Esophagus squamous epithelium (tissue), 5 donors: ENCODE data around the gene ADGRV1. TPM values are rescaled to one million over a fixed set of nuclear protein-coding genes. Genes with fewer than 3 reads are reported as not detected.

Experiments used
- DNase-seq: peaks from one replicate; lab custom pipeline; 2025; lab: John Stamatoyannopoulos, UW
- H3K27ac ChIP-seq, 4 donors: fragments of 200-600 bp; sonication (generic); one replicate each; pipeline ENCODE4 v1.5.1; 2016 to 2019; ENCODE audit warnings: mild to moderate bottlenecking in 1 of 4
- H3K27me3 ChIP-seq, 4 donors: fragments of 200-600 bp; sonication (generic); 1 replicate in 3 of 4; 2 replicates in 1 of 4; pipeline versions ENCODE4 v1.5.1 to v1.6.0; 2017 to 2021; ENCODE audit warnings: antibody characterized with exemption in 1 of 4
- H3K36me3 ChIP-seq, 3 donors: fragments of 200-600 bp; sonication (generic); one replicate each; pipeline ENCODE4 v1.5.1; 2016 to 2019
- H3K4me1 ChIP-seq, 3 donors: fragments of 200-600 bp; sonication (generic); one replicate each; pipeline ENCODE4 v1.5.1; 2017 to 2019
- H3K4me3 ChIP-seq, 4 donors: fragments of 200-600 bp; sonication (generic); 1 replicate in 3 of 4; 2 replicates in 1 of 4; pipeline ENCODE4 v1.5.1; 2016 to 2019; ENCODE audit warnings: mild to moderate bottlenecking in 2 of 4, moderate library complexity in 1 of 4
- H3K9me3 ChIP-seq, 3 donors: fragments of 200-600 bp; sonication (generic); one replicate each; pipeline ENCODE4 v1.5.1; 2016 to 2019
- CTCF ChIP-seq, 6 experiments: fragments of 450-650 bp in 4 of 6; fragments of 200-600 bp in 2 of 6; sonication (generic) in 2 of 6; IDR thresholded peaks; one replicate each; pipeline ENCODE4 v1.5.1; 2016 to 2019; ENCODE audit warnings: antibody characterized with exemption in 6 of 6, mild to moderate bottlenecking in 4 of 6, moderate library complexity in 4 of 6
- POLR2A ChIP-seq, 4 donors: fragments of 450-650 bp; IDR thresholded peaks; one replicate each; pipeline ENCODE4 v1.6.1; 2017; ENCODE audit warnings: antibody characterized with exemption in 4 of 4, mild to moderate bottlenecking in 4 of 4, moderate library complexity in 3 of 4
- WGBS, 2 donors: methylation state at CpG; one replicate each; pipeline ENCODE4 v1.1.5; 2018; 5-methylcytosine and 5-hydroxymethylcytosine counted together
- intact Hi-C: fragments of 100-400 bp; cut with DNase I; formaldehyde crosslinking; loops from one replicate; pipeline ENCODE4 v1.15.0; 2022
- total RNA-seq, 4 donors: library from RNA; depleted of rRNA; stranded (reverse); fragments of >200 nt; gene quantifications; one replicate each; pipeline ENCODE4 v1.1.0, GENCODE V29; 2016
- donor health status: DM: yes; HTN: yes; CAD: no.

ADGRV1 gene
- total RNA-seq, 4 donors from 2014 or later: 1.9 to 14.1 (median 4.0) TPM

GRCh38 chr5:91180506-91180905, 621.9 kb downstream of the ADGRV1 start:
- WGBS, 2 donors: 58 to 63% methylated on average over 4 to 5 of the region's 5 CpGs
- TF ChIP-seq POLR2A (IDR thresholded peaks at IDR 0.05): no peak
- TF ChIP-seq CTCF (IDR thresholded peaks at IDR 0.05): no peak

GRCh38 chr5:91182763-91183162, 624.2 kb downstream of the ADGRV1 start:
- Histone ChIP-seq H3K9me3 (no peaks in the 10 kb centered on the region), H3K27ac (peak overlapping the region; percentile 71 to 83 (median 80)), H3K36me3 (no peaks in the 10 kb centered on the region), H3K27me3 (no peaks in the 10 kb centered on the region), H3K4me3 (no peak overlapping the region), H3K4me1 (peaks cover 0 to 30% (median 8%) of the 10 kb centered on the region in 3 donors)
- 14 to 38% methylated on average over 4 of the region's 4 CpGs for WGBS, 2 donors
- TF ChIP-seq CTCF (IDR thresholded peaks at IDR 0.05) (peak in 3 of 6 experiments; percentile 12 to 38 (median 18)), POLR2A (IDR thresholded peaks at IDR 0.05) (no peak)
- no peak for DNase-seq
- intact Hi-C loops: no loop called here

More at GRCh38 chr5:91180506-91180905, 621.9 kb downstream of the ADGRV1 start:
- H3K27me3 ChIP-seq: no peaks in the 10 kb centered on the region
- no peaks in the 10 kb centered on the region for H3K36me3 ChIP-seq
- H3K4me3 ChIP-seq: no peak overlapping the region
- intact Hi-C loops: no loop called here
- no peaks in the 10 kb centered on the region for H3K9me3 ChIP-seq
- DNase-seq: no peak
- no peak overlapping the region for H3K27ac ChIP-seq
- H3K4me1 ChIP-seq: peaks cover 0 to 30% (median 8%) of the 10 kb centered on the region in 3 donors

GRCh38 chr5:91183743-91184142, 625.1 kb downstream of the ADGRV1 start:
- H3K27ac ChIP-seq: peak overlapping the region; percentile 53 to 83 (median 76)

GRCh38 chr5:91186101-91186500, 627.5 kb downstream of the ADGRV1 start:
- WGBS, 2 donors: 81 to 89% methylated on average over 5 of the region's 5 CpGs
- DNase-seq: no peak

More at GRCh38 chr5:91183743-91184142, 625.1 kb downstream of the ADGRV1 start:
- intact Hi-C loops: no loop called here
- WGBS, 2 donors: 47 to 51% methylated on average over 4 of the region's 4 CpGs
- DNase-seq: no peak
- Histone ChIP-seq H3K4me1 (peaks cover 0 to 30% (median 8%) of the 10 kb centered on the region in 3 donors), H3K4me3 (no peak overlapping the region), H3K9me3 (no peaks in the 10 kb centered on the region), H3K27me3 (no peaks in the 10 kb centered on the region), H3K36me3 (no peaks in the 10 kb centered on the region)
- TF ChIP-seq POLR2A (IDR thresholded peaks at IDR 0.05) (no peak), CTCF (IDR thresholded peaks at IDR 0.05) (no peak)

GRCh38 chr5:91187032-91187431, 628.4 kb downstream of the ADGRV1 start:
- DNase-seq: no peak
- Histone ChIP-seq H3K9me3 (no peaks in the 10 kb centered on the region), H3K27me3 (no peaks in the 10 kb centered on the region), H3K4me3 (no peak overlapping the region), H3K4me1 (peaks cover 0 to 44% (median 22%) of the 10 kb centered on the region in 3 donors), H3K36me3 (no peaks in the 10 kb centered on the region), H3K27ac (no peak overlapping the region)
- TF ChIP-seq POLR2A (IDR thresholded peaks at IDR 0.05) (no peak), CTCF (IDR thresholded peaks at IDR 0.05) (no peak)
- intact Hi-C loops: no loop called here
- 79 to 82% methylated on average over 3 of the region's 3 CpGs for WGBS, 2 donors

More at GRCh38 chr5:91186101-91186500, 627.5 kb downstream of the ADGRV1 start:
- H3K9me3 ChIP-seq: no peaks in the 10 kb centered on the region
- no peak overlapping the region for H3K27ac ChIP-seq
- H3K36me3 ChIP-seq: no peaks in the 10 kb centered on the region
- H3K4me3 ChIP-seq: no peak overlapping the region
- no peak for TF ChIP-seq CTCF (IDR thresholded peaks at IDR 0.05)
- no peak for TF ChIP-seq POLR2A (IDR thresholded peaks at IDR 0.05)
- intact Hi-C loops: no loop called here
- H3K4me1 ChIP-seq: peaks cover 0 to 47% (median 22%) of the 10 kb centered on the region in 3 donors
- no peaks in the 10 kb centered on the region for H3K27me3 ChIP-seq
